ENCODE measurements around the gene NPAS3. TPM values are rescaled to one million over a fixed set of nuclear protein-coding genes. Genes with fewer than 3 reads are reported as not detected.

The NPAS3 gene
- polyA plus RNA-seq, 2 of the 4 experiments (the other 2 are of a cell fraction): not detected

DNA sequence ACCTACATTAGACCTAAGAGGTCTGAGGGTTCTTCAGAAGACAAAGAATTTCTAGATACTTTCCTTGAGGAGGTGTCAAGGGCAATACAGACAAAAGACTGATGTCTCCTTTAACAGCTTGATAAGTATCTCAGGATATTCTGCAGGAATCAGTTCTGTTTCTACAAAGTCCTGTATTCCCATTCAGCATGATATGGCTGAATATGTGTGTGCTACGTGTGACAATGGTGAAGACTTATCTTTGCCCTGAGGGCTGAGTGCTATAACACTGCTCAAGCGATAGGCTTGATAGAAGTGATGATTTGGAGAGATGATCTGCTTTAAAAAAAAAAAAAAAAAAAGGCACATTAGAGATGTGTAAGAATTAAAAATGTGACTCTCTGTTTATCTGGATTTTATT is 582.5 kb downstream of the NPAS3 start:
- Histone ChIP-seq H3K4me2 (no peak overlapping the region), H3K9me3 (no peaks in the 10 kb centered on the region), H3K4me3 (no peak overlapping the region), H3K4me1 (no peaks in the 10 kb centered on the region), H3K27ac (no peak overlapping the region)
- FAIRE-seq (no peak), ATAC-seq (no peak), DNase-seq (ENCODE audit: low read depth in 1 of 2, low spot score in 1 of 2) (no peak)
- POLR2A ChIA-PET: no interaction called here
- CTCF ChIA-PET: no interaction called here
- 5% methylated on average over 2 of the region's 2 CpGs for WGBS (ENCODE audit: missing lambda C conversion rate)
- no peak for TF ChIP-seq ZNF302 (CRISPR knock-in tag; IDR thresholded peaks at IDR 0.05)
- no peak for TF ChIP-seq TP53 (CRISPR knock-in tag; IDR thresholded peaks at IDR 0.05)

- H3K4me1 ChIP-seq: no peaks in the 10 kb centered on the region
- no peaks in the 10 kb centered on the region for H3K9me3 ChIP-seq
- H3K4me3 ChIP-seq: no peak overlapping the region
- 0% methylated on average over 1 of the region's 1 CpG for WGBS (ENCODE audit: missing lambda C conversion rate)
- no peak overlapping the region for H3K4me2 ChIP-seq
- TF ChIP-seq JUNB (IDR thresholded peaks at IDR 0.05): no peak
- no peak for TF ChIP-seq NR3C1 (IDR thresholded peaks at IDR 0.05)
- no peak for TF ChIP-seq HDAC2 (IDR thresholded peaks at IDR 0.05)
- TF ChIP-seq ZFP36 (IDR thresholded peaks at IDR 0.05; ENCODE audit: borderline replicate concordance, partially characterized antibody): no peak
- TF ChIP-seq NPAS2 (CRISPR knock-in tag; IDR thresholded peaks at IDR 0.05; ENCODE audit: borderline replicate concordance): no peak
- TF ChIP-seq GATA3 (IDR thresholded peaks at IDR 0.05; ENCODE audit: borderline replicate concordance): no peak
- POLR2A ChIA-PET: no interaction called here
- CTCF ChIA-PET: no interaction called here
- no peak for DNase-seq (ENCODE audit: low read depth in 1 of 2, low spot score in 1 of 2)
- no peak overlapping the region for H3K27ac ChIP-seq
- no peak for ATAC-seq
- no peak for FAIRE-seq
Observed at GRCh38 chr14:33524244-33524643, 585.6 kb downstream of the NPAS3 start.

- FAIRE-seq: no peak
- DNase-seq (ENCODE audit: low read depth in 1 of 2, low spot score in 1 of 2): no peak
- no peak overlapping the region for H3K27ac ChIP-seq
- no peaks in the 10 kb centered on the region for H3K4me1 ChIP-seq
- WGBS (ENCODE audit: missing lambda C conversion rate): 5% methylated on average over 3 of the region's 3 CpGs
- CTCF ChIA-PET: no interaction called here
- no peaks in the 10 kb centered on the region for H3K9me3 ChIP-seq
- no peak overlapping the region for H3K4me2 ChIP-seq
- TF ChIP-seq ZFP36 (IDR thresholded peaks at IDR 0.05; ENCODE audit: borderline replicate concordance, partially characterized antibody) (no peak), RFX5 (IDR thresholded peaks at IDR 0.05) (no peak), CBX8 (IDR thresholded peaks at IDR 0.05) (no peak), ATOH8 (CRISPR knock-in tag; IDR thresholded peaks at IDR 0.05; ENCODE audit: low read depth) (no peak), ESRRA (IDR thresholded peaks at IDR 0.05; ENCODE audit: borderline replicate concordance, low read length) (no peak), NR3C1 (IDR thresholded peaks at IDR 0.05) (no peak), NFE2L2 (conservative IDR thresholded peaks at IDR 0.05; ENCODE audit: low read length) (no peak), CHD4 (IDR thresholded peaks at IDR 0.05; ENCODE audit: borderline replicate concordance) (no peak), JUNB (IDR thresholded peaks at IDR 0.05) (no peak), EP300 (IDR thresholded peaks at IDR 0.05) (no peak), CBX2 (IDR thresholded peaks at IDR 0.05; ENCODE audit: borderline replicate concordance, low read depth) (no peak)
- TF ChIP-seq, protein P1, sequence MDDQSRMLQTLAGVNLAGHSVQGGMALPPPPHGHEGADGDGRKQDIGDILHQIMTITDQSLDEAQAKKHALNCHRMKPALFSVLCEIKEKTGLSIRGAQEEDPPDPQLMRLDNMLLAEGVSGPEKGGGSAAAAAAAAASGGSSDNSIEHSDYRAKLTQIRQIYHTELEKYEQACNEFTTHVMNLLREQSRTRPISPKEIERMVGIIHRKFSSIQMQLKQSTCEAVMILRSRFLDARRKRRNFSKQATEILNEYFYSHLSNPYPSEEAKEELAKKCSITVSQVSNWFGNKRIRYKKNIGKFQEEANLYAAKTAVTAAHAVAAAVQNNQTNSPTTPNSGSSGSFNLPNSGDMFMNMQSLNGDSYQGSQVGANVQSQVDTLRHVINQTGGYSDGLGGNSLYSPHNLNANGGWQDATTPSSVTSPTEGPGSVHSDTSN (IDR thresholded peaks at IDR 0.05): no peak
- TF ChIP-seq, protein P2, sequence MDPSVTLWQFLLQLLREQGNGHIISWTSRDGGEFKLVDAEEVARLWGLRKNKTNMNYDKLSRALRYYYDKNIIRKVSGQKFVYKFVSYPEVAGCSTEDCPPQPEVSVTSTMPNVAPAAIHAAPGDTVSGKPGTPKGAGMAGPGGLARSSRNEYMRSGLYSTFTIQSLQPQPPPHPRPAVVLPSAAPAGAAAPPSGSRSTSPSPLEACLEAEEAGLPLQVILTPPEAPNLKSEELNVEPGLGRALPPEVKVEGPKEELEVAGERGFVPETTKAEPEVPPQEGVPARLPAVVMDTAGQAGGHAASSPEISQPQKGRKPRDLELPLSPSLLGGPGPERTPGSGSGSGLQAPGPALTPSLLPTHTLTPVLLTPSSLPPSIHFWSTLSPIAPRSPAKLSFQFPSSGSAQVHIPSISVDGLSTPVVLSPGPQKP (IDR thresholded peaks at IDR 0.05; ENCODE audit: low read depth, low read length): no peak
- TF ChIP-seq, protein P3, sequence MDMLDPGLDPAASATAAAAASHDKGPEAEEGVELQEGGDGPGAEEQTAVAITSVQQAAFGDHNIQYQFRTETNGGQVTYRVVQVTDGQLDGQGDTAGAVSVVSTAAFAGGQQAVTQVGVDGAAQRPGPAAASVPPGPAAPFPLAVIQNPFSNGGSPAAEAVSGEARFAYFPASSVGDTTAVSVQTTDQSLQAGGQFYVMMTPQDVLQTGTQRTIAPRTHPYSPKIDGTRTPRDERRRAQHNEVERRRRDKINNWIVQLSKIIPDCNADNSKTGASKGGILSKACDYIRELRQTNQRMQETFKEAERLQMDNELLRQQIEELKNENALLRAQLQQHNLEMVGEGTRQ (IDR thresholded peaks at IDR 0.05): no peak
- TF ChIP-seq, protein P4, sequence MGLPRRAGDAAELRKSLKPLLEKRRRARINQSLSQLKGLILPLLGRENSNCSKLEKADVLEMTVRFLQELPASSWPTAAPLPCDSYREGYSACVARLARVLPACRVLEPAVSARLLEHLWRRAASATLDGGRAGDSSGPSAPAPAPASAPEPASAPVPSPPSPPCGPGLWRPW (IDR thresholded peaks at IDR 0.05): no peak
- H3K4me3 ChIP-seq: no peak overlapping the region
- POLR2A ChIA-PET: no interaction called here
- ATAC-seq: no peak
Observed at GRCh38 chr14:33525626-33526025, 586.9 kb downstream of the NPAS3 start.

All from A549 (cell line).